ENCODE measurements around the gene CCDC33.

The CCDC33 gene

DNA sequence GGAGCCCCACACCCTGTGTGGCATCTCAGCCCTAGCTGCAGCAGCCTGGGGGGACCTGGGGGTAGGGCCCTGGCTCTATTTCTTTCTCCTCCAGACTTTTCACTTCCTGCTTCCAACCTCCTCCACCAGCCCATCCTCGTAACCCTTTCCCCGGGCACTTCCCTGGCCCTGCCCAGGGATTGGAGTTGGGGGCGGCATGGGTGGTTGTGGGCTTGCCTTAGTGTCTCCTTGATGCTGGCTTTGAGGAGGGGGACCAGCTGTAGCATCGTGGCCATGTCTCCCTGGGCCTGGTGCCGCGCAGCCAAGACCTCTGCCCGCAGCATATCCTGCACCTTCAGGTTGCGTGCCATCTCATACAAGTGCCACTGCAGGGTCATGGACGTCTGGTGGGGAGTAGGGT, 103.2 kb downstream of the CCDC33 start:
- TF ChIP-seq, protein P1, sequence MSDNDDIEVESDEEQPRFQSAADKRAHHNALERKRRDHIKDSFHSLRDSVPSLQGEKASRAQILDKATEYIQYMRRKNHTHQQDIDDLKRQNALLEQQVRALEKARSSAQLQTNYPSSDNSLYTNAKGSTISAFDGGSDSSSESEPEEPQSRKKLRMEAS (IDR thresholded peaks at IDR 0.05), result no peak
- TF ChIP-seq EP300 (IDR thresholded peaks at IDR 0.05; ENCODE audit: borderline replicate concordance) (no peak), TCF12 (IDR thresholded peaks at IDR 0.05; ENCODE audit: low read depth) (no peak), FOXM1 (IDR thresholded peaks at IDR 0.05; ENCODE audit: borderline replicate concordance, low read depth) (no peak), YY1 (IDR thresholded peaks at IDR 0.05; ENCODE audit: low read depth) (no peak), ZBTB7A (IDR thresholded peaks at IDR 0.05; ENCODE audit: low read depth) (no peak), NFIC (IDR thresholded peaks at IDR 0.05) (no peak), RAD21 (IDR thresholded peaks at IDR 0.05; ENCODE audit: low read depth) (no peak), CEBPB (IDR thresholded peaks at IDR 0.05) (no peak)
- TF ChIP-seq, protein P2, sequence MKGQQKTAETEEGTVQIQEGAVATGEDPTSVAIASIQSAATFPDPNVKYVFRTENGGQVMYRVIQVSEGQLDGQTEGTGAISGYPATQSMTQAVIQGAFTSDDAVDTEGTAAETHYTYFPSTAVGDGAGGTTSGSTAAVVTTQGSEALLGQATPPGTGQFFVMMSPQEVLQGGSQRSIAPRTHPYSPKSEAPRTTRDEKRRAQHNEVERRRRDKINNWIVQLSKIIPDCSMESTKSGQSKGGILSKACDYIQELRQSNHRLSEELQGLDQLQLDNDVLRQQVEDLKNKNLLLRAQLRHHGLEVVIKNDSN (IDR thresholded peaks at IDR 0.05), result no peak
- TF ChIP-seq, protein P3, sequence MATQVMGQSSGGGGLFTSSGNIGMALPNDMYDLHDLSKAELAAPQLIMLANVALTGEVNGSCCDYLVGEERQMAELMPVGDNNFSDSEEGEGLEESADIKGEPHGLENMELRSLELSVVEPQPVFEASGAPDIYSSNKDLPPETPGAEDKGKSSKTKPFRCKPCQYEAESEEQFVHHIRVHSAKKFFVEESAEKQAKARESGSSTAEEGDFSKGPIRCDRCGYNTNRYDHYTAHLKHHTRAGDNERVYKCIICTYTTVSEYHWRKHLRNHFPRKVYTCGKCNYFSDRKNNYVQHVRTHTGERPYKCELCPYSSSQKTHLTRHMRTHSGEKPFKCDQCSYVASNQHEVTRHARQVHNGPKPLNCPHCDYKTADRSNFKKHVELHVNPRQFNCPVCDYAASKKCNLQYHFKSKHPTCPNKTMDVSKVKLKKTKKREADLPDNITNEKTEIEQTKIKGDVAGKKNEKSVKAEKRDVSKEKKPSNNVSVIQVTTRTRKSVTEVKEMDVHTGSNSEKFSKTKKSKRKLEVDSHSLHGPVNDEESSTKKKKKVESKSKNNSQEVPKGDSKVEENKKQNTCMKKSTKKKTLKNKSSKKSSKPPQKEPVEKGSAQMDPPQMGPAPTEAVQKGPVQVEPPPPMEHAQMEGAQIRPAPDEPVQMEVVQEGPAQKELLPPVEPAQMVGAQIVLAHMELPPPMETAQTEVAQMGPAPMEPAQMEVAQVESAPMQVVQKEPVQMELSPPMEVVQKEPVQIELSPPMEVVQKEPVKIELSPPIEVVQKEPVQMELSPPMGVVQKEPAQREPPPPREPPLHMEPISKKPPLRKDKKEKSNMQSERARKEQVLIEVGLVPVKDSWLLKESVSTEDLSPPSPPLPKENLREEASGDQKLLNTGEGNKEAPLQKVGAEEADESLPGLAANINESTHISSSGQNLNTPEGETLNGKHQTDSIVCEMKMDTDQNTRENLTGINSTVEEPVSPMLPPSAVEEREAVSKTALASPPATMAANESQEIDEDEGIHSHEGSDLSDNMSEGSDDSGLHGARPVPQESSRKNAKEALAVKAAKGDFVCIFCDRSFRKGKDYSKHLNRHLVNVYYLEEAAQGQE (IDR thresholded peaks at IDR 0.05; ENCODE audit: low read depth), result no peak

DNA sequence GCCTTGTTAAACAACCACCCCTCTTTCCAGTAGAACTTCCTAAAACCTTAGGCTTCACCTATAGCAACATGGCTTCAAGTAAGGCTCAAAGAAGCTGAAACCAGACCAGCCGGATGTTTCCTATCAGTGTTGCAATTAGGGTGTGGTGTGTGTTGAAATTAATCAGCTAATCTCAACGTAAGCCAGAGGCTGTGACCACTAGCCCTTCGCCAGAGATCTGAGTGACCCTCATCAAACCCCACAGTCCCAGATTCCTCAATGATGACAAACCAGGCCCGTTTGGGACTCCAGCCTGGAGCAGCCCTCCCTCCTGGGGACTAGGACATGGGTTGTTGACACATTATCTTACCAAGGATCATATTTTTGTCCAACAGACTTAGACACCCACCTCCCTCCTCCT, 104.0 kb downstream of the CCDC33 start:
- TF ChIP-seq EGR1 (IDR thresholded peaks at IDR 0.05) (no peak), YY1 (IDR thresholded peaks at IDR 0.05; ENCODE audit: low read depth) (no peak), NFIC (IDR thresholded peaks at IDR 0.05) (no peak)
- TF ChIP-seq, protein P3 (IDR thresholded peaks at IDR 0.05; ENCODE audit: low read depth), result no peak

DNA sequence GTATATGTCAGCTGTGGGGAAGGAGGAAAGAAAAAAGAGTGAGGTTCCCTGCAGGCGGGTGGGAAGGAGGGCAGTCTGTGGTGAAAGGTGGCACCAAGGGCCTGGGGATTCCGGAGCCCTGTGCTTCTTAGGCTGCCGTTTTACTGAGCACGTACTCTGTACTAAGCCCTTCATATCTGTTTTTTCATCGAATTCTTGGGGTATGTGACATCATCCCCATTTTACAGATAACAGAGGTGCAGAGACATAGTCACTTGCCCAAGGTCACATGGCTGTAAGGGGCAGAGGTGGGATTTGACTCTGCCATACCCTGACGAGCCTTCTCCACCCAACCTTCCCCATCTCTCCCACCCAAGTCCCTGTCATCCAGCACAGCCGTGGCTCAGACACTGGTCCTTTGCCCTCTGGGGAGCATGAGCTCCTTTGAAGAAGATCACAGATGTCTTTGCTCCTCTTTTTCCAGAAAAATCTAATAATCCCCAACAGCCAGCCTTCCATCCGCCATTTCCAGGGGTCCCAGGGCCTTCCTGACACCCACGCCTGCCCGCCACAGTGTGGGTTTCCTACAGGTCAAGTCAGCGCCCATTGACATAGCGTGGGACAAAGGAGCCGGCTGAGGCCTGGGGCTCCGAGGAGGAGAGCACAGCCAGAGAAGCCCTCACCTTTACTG, 107.1 kb downstream of the CCDC33 start:
- TF ChIP-seq RAD21 (IDR thresholded peaks at IDR 0.05; ENCODE audit: low read depth), result no peak
- no peak for TF ChIP-seq TAF1 (IDR thresholded peaks at IDR 0.05; ENCODE audit: low read depth)
- no peak for TF ChIP-seq FOXM1 (IDR thresholded peaks at IDR 0.05; ENCODE audit: borderline replicate concordance, low read depth)
- no peak for TF ChIP-seq EGR1 (IDR thresholded peaks at IDR 0.05)
- no peak for TF ChIP-seq TCF12 (IDR thresholded peaks at IDR 0.05; ENCODE audit: low read depth)
- TF ChIP-seq, protein P3 (IDR thresholded peaks at IDR 0.05; ENCODE audit: low read depth), result no peak
- no peak for TF ChIP-seq CEBPB (IDR thresholded peaks at IDR 0.05)
- no peak for TF ChIP-seq EP300 (IDR thresholded peaks at IDR 0.05; ENCODE audit: borderline replicate concordance)
- no peak for TF ChIP-seq ZBTB7A (IDR thresholded peaks at IDR 0.05; ENCODE audit: low read depth)
- TF ChIP-seq, protein P2 (IDR thresholded peaks at IDR 0.05), result no peak
- TF ChIP-seq, protein P1 (IDR thresholded peaks at IDR 0.05), result no peak

DNA sequence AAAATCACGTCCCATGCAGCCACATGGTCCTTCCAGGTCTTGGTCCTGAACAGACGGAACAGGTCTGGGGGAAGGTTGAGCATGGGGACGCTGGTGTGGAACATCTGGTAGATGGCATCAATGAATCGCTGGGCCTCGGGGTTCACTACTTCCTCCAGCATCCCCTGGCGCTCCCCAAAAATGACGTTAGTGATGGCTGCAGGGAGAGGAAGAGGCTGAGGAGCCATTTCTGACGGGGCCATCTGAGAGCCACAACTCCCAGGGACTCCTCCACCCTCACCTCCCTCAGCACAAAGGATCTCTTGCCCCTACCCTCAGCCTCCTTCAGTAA, 107.6 kb downstream of the CCDC33 start:
- no peak for TF ChIP-seq TAF1 (IDR thresholded peaks at IDR 0.05; ENCODE audit: low read depth)
- TF ChIP-seq, protein P3 (IDR thresholded peaks at IDR 0.05; ENCODE audit: low read depth), result no peak
- no peak for TF ChIP-seq TEAD4 (IDR thresholded peaks at IDR 0.05)
- TF ChIP-seq NFIC (IDR thresholded peaks at IDR 0.05), result no peak
- TF ChIP-seq CREB1 (IDR thresholded peaks at IDR 0.05; ENCODE audit: low read depth), result no peak
- no peak for TF ChIP-seq EP300 (IDR thresholded peaks at IDR 0.05; ENCODE audit: borderline replicate concordance)
- no peak for TF ChIP-seq YY1 (IDR thresholded peaks at IDR 0.05; ENCODE audit: low read depth)
- TF ChIP-seq, protein P2 (IDR thresholded peaks at IDR 0.05), result no peak
